HepG2 (cell line): ENCODE results near the gene HPCAL1. TPM values are rescaled to one million over a fixed set of nuclear protein-coding genes. Genes with fewer than 3 reads are reported as not detected.

ENCODE experiments used
- ARHGAP35 ChIP-seq: sonication (generic); formaldehyde crosslinking; IDR thresholded peaks from 2 replicates; pipeline ENCODE4 v1.9.0; 2022; ENCODE audit warnings: mild to moderate bottlenecking, inconsistent platforms, moderate library complexity, missing genetic modification reagents, borderline replicate concordance
- DRAP1 ChIP-seq: IDR thresholded peaks from 2 replicates; pipeline ENCODE4 v1.6.1; 2016; ENCODE audit warnings: missing genetic modification reagents, missing compliant biosample characterization
- ELF3 ChIP-seq: IDR thresholded peaks from 2 replicates; pipeline ENCODE4 v1.6.1; 2016; ENCODE audit warnings: missing genetic modification reagents, missing compliant biosample characterization
- FOXK1 ChIP-seq: sonication (generic); formaldehyde crosslinking; IDR thresholded peaks from 2 replicates; pipeline ENCODE4 v1.4.0; 2020; ENCODE audit warnings: low read depth, missing genetic modification reagents, borderline replicate concordance
- FOXM1 ChIP-seq: sonication (generic); formaldehyde crosslinking; IDR thresholded peaks from 2 replicates; pipeline ENCODE4 v1.5.0; 2020; ENCODE audit warnings: missing genetic modification reagents
- HDAC1 ChIP-seq: sonication (generic); formaldehyde crosslinking; IDR thresholded peaks from 2 replicates; pipeline ENCODE4 v1.5.1; 2020; ENCODE audit warnings: mild to moderate bottlenecking, missing genetic modification reagents
- IKZF5 ChIP-seq: IDR thresholded peaks from 2 replicates; pipeline ENCODE4 v1.6.1; 2018; ENCODE audit warnings: missing genetic modification reagents, mild to moderate bottlenecking, missing compliant biosample characterization
- MEIS2 ChIP-seq: sonication (generic); formaldehyde crosslinking; IDR thresholded peaks from 2 replicates; pipeline ENCODE4 v1.9.0; 2021; ENCODE audit warnings: mild to moderate bottlenecking, missing genetic modification reagents
- SIN3A ChIP-seq: IDR thresholded peaks from 2 replicates; pipeline ENCODE4 v1.6.1; 2011; ENCODE audit warnings: low read depth, mild to moderate bottlenecking, control low read depth, low read length, borderline replicate concordance
- STAT6 ChIP-seq: sonication (generic); formaldehyde crosslinking; IDR thresholded peaks from 2 replicates; pipeline ENCODE4 v1.4.0; 2020; ENCODE audit warnings: missing genetic modification reagents, mild to moderate bottlenecking, borderline replicate concordance
- ZBTB26 ChIP-seq: IDR thresholded peaks from 2 replicates; pipeline ENCODE4 v1.6.1; 2016; ENCODE audit warnings: missing compliant biosample characterization, missing genetic modification reagents, borderline replicate concordance
- ZBTB4 ChIP-seq: sonication (generic); formaldehyde crosslinking; IDR thresholded peaks from 2 replicates; pipeline ENCODE4 v1.4.0; 2020; ENCODE audit warnings: missing genetic modification reagents, mild to moderate bottlenecking, borderline replicate concordance
- ZMAT5 ChIP-seq: sonication (generic); formaldehyde crosslinking; IDR thresholded peaks from 2 replicates; pipeline ENCODE4 v1.5.0; 2020; ENCODE audit warnings: mild to moderate bottlenecking, low read depth, missing genetic modification reagents, borderline replicate concordance
- ZNF567 ChIP-seq: sonication (generic); formaldehyde crosslinking; IDR thresholded peaks from 2 replicates; pipeline ENCODE4 v1.8.1; 2023; ENCODE audit warnings: mild to moderate bottlenecking, missing genetic modification reagents, borderline replicate concordance
- ZNF607 ChIP-seq: sonication (generic); formaldehyde crosslinking; IDR thresholded peaks from 2 replicates; pipeline ENCODE4 v1.5.1; 2020; ENCODE audit warnings: missing genetic modification reagents, mild to moderate bottlenecking, borderline replicate concordance
- polyA plus RNA-seq, 8 experiments: library from polyadenylated mRNA; depleted of rRNA in 3 of 8; stranded (reverse) in 7 of 8; unstranded in 1 of 8; fragments of >200 nt; fragmentation: Illumina TruSeq in 4 of 8; extraction: Trizol in 4 of 8; gene quantifications; 2 replicates each; pipeline versions ENCODE4 v1.2.1 to v1.2.3, GENCODE V29; 2011 to 2016; ENCODE audit warnings: low read depth in 4 of 8, missing spikeins in 1 of 8, mixed read lengths in 1 of 8; ENCODE audit not compliant: insufficient read depth in 1 of 8
- total RNA-seq, 5 experiments: library from RNA; depleted of rRNA; stranded (reverse); fragments of >200 nt; fragmentation: Illumina TruSeq; extraction: Trizol; gene quantifications; 2 replicates each; pipeline ENCODE4 v1.2.3, GENCODE V29; 2016; ENCODE audit warnings: low read depth in 1 of 5

Gene HPCAL1
- total and polyA plus RNA-seq, 2 of the 13 experiments (the other 11 are each of a cell fraction or from before 2014, with no cell fraction given) = 29.5 to 29.9 TPM

- TF ChIP-seq ZMAT5 (CRISPR knock-in tag) (no peak), HDAC1 (CRISPR knock-in tag) (peak; percentile 64), ZNF567 (CRISPR knock-in tag) (0 out of 2 replicates have a peak, but pooled peaks have one; percentile 32), STAT6 (CRISPR knock-in tag) (no peak; the same call in 1 of the 2 replicates), IKZF5 (CRISPR knock-in tag) (no peak; the same call in 1 of the 2 replicates), FOXK1 (CRISPR knock-in tag) (peak; percentile 20; the same call in 1 of the 2 replicates), SIN3A (no peak; the same call in 1 of the 2 replicates), ARHGAP35 (CRISPR knock-in tag) (no peak; the same call in 1 of the 2 replicates), DRAP1 (CRISPR knock-in tag) (peak; percentile 73), ZNF607 (CRISPR knock-in tag) (peak; percentile 82; the same call in 1 of the 2 replicates), FOXM1 (CRISPR knock-in tag) (no peak), ZBTB26 (peak; percentile 34; the same call in 1 of the 2 replicates), ELF3 (CRISPR knock-in tag) (peak; percentile 93), MEIS2 (CRISPR knock-in tag) (peak; percentile 11; the same call in 1 of the 2 replicates), ZBTB4 (CRISPR knock-in tag) (peak; percentile 84; the same call in 1 of the 2 replicates)
Measured at GRCh38 chr2:10278029-10278762, 24.5 kb upstream of the HPCAL1 start (continued).
